OCI-LY3 (cell line): ENCODE data around the gene BNC2.

Source experiments
- EZH2phosphoT487 ChIP-seq: fragments of 200-600 bp; shearing (Covaris generic); IDR thresholded peaks from 2 replicates; pipeline ENCODE4 v1.6.1; 2018; ENCODE audit warnings: antibody characterized with exemption, mixed run types, low read depth
- TF ChIP-seq, protein P1 (sequence below): fragments of 200-600, 300-600 bp; sonication (generic); IDR thresholded peaks from 2 replicates; pipeline ENCODE4 v1.5.1; 2014; ENCODE audit warnings: antibody characterized with exemption, low read length, low read depth

DNA sequence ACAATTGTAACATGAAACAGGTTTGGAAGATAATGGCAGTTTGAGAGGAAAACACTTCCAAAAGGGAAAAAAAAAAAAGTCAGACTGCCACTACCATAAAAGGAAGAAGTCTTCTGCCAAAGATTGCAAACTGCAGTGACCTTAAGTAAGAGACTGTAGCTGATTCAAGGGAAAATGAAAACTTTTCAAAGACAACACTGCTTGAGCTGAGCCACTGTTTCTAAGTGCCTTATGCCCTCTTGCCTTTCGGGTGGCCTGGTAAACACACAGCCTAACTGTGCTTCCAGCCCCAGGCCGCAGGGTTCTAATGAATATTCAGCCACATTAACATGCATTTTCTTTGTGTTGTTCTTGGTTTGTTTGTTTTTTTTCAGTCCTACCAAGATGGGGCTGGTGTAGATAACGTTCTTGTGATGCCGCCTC is 354.6 kb downstream of the BNC2 start:
- TF ChIP-seq, protein P1, sequence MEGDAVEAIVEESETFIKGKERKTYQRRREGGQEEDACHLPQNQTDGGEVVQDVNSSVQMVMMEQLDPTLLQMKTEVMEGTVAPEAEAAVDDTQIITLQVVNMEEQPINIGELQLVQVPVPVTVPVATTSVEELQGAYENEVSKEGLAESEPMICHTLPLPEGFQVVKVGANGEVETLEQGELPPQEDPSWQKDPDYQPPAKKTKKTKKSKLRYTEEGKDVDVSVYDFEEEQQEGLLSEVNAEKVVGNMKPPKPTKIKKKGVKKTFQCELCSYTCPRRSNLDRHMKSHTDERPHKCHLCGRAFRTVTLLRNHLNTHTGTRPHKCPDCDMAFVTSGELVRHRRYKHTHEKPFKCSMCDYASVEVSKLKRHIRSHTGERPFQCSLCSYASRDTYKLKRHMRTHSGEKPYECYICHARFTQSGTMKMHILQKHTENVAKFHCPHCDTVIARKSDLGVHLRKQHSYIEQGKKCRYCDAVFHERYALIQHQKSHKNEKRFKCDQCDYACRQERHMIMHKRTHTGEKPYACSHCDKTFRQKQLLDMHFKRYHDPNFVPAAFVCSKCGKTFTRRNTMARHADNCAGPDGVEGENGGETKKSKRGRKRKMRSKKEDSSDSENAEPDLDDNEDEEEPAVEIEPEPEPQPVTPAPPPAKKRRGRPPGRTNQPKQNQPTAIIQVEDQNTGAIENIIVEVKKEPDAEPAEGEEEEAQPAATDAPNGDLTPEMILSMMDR, result no peak
- no peak for TF ChIP-seq EZH2phosphoT487
